Measurements from ENCODE around the gene PRKCH. TPM values are rescaled to one million over a fixed set of nuclear protein-coding genes. Genes with fewer than 3 reads are reported as not detected.

The PRKCH gene
- total and polyA plus RNA-seq, 12 donors = 8.3 to 25.1 (median 17.7) TPM

DNA sequence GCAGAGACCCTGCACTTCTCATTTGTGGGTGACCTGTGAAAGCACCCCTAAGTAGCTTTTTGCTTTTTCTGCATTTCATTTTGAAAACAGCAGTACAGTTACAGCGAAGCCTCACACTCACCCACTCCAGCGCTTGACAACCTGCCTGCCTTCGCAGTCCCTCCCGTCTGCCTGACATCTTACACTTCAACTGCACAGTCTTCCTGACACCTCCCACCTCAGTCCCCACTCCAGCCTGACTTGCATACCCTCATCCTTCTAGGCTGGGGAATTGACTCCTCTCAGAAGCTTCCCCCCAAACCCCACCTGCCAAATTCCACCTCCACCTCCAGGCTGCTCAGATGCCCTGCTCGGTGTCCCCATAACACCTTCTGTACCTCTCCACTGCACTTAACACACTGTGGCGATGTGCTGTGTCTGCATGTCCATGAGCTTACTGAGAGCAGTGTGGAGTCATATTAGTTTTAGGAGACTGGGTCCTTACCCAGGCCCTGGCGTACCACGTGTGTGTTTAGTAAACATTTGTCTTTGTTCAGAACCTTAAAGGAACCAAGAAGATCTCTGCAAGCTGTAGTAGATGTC lies 159.4 kb downstream of the PRKCH start:
- no peak for DNase-seq
- TF ChIP-seq, protein P1, sequence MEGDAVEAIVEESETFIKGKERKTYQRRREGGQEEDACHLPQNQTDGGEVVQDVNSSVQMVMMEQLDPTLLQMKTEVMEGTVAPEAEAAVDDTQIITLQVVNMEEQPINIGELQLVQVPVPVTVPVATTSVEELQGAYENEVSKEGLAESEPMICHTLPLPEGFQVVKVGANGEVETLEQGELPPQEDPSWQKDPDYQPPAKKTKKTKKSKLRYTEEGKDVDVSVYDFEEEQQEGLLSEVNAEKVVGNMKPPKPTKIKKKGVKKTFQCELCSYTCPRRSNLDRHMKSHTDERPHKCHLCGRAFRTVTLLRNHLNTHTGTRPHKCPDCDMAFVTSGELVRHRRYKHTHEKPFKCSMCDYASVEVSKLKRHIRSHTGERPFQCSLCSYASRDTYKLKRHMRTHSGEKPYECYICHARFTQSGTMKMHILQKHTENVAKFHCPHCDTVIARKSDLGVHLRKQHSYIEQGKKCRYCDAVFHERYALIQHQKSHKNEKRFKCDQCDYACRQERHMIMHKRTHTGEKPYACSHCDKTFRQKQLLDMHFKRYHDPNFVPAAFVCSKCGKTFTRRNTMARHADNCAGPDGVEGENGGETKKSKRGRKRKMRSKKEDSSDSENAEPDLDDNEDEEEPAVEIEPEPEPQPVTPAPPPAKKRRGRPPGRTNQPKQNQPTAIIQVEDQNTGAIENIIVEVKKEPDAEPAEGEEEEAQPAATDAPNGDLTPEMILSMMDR (IDR thresholded peaks at IDR 0.05) = no peak
- no peaks in the 10 kb centered on the region for H3K27me3 ChIP-seq
- H3K9me3 ChIP-seq = no peaks in the 10 kb centered on the region
- ATAC-seq = no peak
- 89 to 90% methylated on average over 8 of the region's 8 CpGs for WGBS, 2 donors
- H3K4me1 ChIP-seq = peaks cover 16 to 65% (median 52%) of the 10 kb centered on the region in 9 donors
- peak overlapping the region in 3 of 10 donors; percentile 90 to 97 (median 91) for H3K27ac ChIP-seq
- intact Hi-C loops (cut with DNase I) = loop anchor here in 2 of 10 donors (5.0 kb wide), 1 partner anchor 37 kb away; no protein-coding TSS in a partner anchor
- peaks cover 0 to 29% (median 0%) of the 10 kb centered on the region in 9 donors for H3K36me3 ChIP-seq
- H3K4me3 ChIP-seq = no peak overlapping the region

DNA sequence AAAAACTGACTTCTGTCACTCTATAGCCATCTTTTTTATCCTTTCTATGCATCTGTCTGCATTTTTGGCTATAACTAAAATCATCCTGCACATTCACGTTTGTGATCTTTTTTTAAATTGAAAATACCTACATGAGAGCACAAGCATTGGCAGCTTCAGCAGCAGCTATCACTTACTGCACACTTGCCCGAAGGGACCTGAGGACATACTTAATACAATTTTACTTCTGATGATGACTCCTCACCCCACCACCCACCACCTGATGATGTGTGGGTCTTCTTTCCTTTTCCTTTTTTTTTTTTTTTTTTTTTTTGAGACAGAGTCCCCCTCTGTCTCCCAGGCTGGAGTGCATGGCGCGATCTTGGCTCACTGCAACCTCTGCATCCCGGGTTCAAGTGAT lies 160.3 kb downstream of the PRKCH start:
- 80 to 84% methylated on average over 5 of the region's 5 CpGs for WGBS, 2 donors
- H3K36me3 ChIP-seq = peaks cover 0 to 38% (median 0%) of the 10 kb centered on the region in 9 donors
- DNase-seq (no peak), ATAC-seq (no peak)
- intact Hi-C loops (cut with DNase I) = loop anchor here in 2 of 10 donors (5.0 kb wide), 1 partner anchor 36 kb away; no protein-coding TSS in a partner anchor
- no peaks in the 10 kb centered on the region for H3K9me3 ChIP-seq
- peak overlapping the region in 1 of 10 donors; percentile 97 for H3K27ac ChIP-seq
- H3K27me3 ChIP-seq = no peaks in the 10 kb centered on the region
- H3K4me3 ChIP-seq = no peak overlapping the region
- TF ChIP-seq, protein P1 (IDR thresholded peaks at IDR 0.05) = no peak
- H3K4me1 ChIP-seq = peaks cover 15 to 56% (median 43%) of the 10 kb centered on the region in 9 donors

DNA sequence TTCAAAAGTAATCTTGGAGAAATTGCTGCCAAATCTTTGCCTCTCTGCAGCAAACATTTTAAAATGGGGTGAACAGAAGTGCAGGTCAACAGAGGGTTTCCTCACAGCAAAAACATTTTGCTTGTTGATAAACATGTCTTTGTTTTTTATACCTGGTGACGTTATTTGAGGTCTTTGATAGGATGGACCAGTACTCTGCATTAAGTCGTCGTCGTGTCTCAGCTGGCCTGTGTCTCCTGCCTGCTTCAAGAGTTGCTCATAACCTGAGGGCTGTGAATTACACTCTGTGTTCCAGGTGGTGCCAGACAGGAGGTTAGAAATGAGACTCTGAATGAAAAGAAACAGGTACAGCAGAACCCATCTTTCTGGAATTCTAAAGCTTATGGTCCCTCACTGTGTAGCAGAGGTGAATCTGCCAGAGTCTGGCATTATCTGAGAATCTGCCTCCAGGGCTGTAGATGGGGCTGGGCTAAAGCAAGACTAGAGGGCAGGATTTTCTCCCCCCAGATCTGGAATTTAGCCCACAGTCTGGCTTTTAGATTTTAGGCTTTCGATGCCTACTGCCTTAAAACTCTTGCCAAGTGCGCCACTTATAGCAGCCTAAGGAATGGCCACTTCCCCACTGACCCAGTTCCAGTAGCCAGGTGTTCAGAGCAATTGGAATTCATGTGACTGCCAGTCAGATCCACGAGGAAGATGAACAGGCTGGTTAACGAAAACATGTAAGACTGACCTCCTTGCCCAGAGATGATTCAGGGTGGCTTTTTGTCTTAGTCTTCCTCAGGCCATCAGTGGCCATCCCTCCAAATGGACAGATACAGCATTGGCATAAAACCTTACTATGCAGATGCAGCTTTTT lies 161.2 kb downstream of the PRKCH start:
- intact Hi-C loops (cut with DNase I) = loop anchor here in 2 of 10 donors (5.0 kb wide), 1 partner anchor 35 kb away; no protein-coding TSS in a partner anchor
- peaks cover 14 to 47% (median 34%) of the 10 kb centered on the region in 9 donors for H3K4me1 ChIP-seq
- DNase-seq = no peak

DNA sequence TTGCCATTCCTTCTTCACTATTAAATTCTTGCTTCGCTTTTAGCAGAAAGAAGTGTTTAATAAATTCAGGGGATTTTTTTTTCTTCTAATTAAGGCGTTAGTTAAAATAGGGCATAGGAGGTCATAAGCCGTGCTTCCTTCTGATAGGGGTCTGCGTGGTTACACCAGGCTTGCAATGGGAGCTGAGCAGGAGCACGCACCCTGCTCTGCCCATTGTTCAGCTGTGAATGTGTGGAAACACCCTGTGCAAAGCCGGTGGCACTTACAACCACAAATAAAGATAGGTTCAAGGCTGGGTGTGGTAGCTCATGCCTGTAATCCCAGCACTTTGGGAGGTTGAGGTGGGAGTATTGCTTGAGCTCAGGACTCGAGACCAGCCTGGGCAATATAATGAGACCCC lies 162.1 kb downstream of the PRKCH start:
- no peak overlapping the region for H3K4me3 ChIP-seq
- 87 to 95% methylated on average over 7 of the region's 7 CpGs for WGBS, 2 donors
- ATAC-seq (peak in 1 of 8 donors; percentile 29), DNase-seq (no peak)
- intact Hi-C loops (cut with DNase I) = loop anchor here in 2 of 10 donors (5.0 kb wide), 1 partner anchor 34 kb away; no protein-coding TSS in a partner anchor
- H3K27me3 ChIP-seq = no peaks in the 10 kb centered on the region
- no peaks in the 10 kb centered on the region for H3K9me3 ChIP-seq
- TF ChIP-seq, protein P1 (IDR thresholded peaks at IDR 0.05) = no peak
- peaks cover 0 to 50% (median 0%) of the 10 kb centered on the region in 9 donors for H3K36me3 ChIP-seq
- H3K4me1 ChIP-seq = peaks cover 5 to 45% (median 29%) of the 10 kb centered on the region in 9 donors
- peak overlapping the region in 2 of 10 donors; percentile 33 to 44 for H3K27ac ChIP-seq

More for the DNA sequence above, 161.2 kb downstream of the PRKCH start:
- peaks cover 0 to 47% (median 0%) of the 10 kb centered on the region in 9 donors for H3K36me3 ChIP-seq
- 70 to 72% methylated on average over 8 of the region's 8 CpGs for WGBS, 2 donors
- no peak overlapping the region for H3K4me3 ChIP-seq
- H3K27me3 ChIP-seq = no peaks in the 10 kb centered on the region
- H3K27ac ChIP-seq = peak overlapping the region in 1 of 10 donors; percentile 44
- TF ChIP-seq, protein P1 (IDR thresholded peaks at IDR 0.05) = no peak
- no peaks in the 10 kb centered on the region for H3K9me3 ChIP-seq
- ATAC-seq = no peak

Measured in heart right ventricle (tissue), 16 donors.